HG03460 (cell line): Measurements from ENCODE around the gene DHRS11.

Experiments used
- ATAC-seq: cut with Tn5 transposase; IDR thresholded peaks from one replicate; pipeline ENCODE4 v1.9.1; 2021; ENCODE audit not compliant: unreplicated experiment

The DHRS11 gene

GRCh38 chr17:36613155-36613554 lies 21.5 kb downstream of the DHRS11 start:
- no peak for ATAC-seq

DNA sequence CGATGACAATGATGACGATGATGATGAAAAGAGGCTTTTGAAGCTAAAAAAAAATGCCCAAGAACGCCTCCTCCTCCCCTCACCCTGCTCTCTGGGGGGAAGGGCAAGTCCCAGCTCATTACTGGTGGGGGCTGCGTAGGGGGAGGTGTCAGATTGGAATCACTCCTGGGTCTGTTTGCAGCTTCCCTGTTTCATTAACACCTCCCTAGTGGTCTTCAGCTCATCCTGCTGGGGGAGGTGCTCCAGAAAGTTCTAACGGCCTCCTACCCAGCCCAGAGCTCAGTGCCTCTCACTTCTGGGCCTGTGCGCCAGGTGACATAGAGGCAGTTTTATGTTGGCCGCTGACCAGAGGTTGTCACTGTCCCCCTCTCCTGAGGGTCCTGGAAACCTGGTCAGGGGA lies 22.4 kb downstream of the DHRS11 start:
- ATAC-seq, result no peak

DNA sequence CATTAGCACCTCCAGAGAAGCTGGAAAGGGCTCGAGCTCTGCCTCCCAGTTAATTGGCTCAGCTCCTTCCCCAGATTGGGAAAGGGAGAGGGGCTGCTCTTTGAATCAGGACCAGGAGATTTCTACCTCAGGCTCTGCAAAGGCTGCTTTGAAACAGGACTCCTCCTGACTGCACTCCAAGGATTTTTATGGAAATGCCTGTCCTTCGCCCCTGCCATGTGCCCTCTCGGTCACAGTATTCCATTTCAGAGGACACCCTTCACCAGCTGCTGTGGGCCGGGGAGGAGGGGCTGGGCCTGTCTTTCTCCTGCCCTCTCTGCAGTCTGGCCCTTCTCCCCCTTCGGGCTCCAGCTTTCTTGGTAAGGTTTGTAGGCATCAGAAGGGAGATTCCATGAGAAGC lies 23.3 kb downstream of the DHRS11 start:
- no peak for ATAC-seq

- ATAC-seq, result no peak
Measured at GRCh38 chr17:36616061-36617029, 24.7 kb downstream of the DHRS11 start.

DNA sequence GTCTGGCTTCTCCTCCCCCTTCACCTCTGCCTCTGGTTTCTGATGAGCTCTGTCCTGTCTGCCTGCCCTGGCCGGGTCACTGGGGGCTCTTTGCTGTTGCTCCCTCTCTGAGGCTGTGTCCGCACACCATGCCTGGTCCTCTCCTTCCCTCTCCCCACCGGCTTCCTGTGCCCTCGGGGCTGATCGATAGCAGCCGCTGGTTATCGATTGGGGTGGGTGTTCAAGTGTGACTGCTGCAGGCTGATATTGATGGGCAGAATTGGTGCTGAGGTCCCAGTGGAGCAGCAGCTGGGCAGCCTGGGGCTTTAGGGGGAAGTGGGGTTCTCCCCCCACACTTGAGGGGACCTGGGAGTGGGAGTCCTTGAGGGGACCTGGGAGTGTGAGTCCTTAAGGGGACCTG lies 26.1 kb downstream of the DHRS11 start:
- no peak for ATAC-seq

DNA sequence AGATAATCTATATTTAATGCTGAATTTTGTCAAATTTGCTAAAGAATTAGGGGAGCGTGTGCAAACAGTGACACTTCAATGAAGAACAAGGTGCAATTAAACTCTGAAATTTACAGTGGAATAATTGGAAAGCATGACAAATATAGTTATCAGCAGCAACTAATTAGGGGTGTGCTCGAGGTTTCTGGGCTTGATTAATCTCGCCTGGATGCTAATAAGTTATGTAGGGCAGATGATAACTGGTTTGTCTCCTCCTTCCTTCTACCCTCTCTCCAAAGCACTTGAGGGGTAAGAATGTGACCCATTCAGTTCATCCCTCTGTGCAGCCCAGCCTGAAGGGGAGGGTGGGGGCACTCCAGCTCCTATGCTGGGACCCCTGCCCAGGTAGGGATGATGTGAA lies 31.6 kb downstream of the DHRS11 start:
- no peak for ATAC-seq

DNA sequence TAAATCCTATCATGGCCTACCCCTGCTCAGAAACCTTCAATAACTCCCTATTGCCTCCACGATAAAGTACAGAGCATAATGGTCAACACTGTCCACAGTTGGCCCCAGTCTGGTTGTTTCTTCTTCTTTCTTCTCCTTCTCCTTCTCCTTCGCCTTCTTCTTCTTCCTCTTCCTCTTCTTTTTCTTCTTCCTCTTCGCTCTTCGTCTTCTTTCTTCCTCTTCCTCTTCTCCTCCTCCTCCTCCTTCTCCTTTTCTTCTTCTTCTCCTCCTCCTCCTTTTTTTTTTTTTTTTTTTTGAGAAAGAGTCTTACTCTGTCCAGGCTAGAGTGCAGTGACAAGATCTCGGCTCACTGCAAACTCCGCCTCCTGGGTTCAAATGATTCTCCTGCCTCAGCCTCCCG lies 33.5 kb downstream of the DHRS11 start:
- no peak for ATAC-seq

DNA sequence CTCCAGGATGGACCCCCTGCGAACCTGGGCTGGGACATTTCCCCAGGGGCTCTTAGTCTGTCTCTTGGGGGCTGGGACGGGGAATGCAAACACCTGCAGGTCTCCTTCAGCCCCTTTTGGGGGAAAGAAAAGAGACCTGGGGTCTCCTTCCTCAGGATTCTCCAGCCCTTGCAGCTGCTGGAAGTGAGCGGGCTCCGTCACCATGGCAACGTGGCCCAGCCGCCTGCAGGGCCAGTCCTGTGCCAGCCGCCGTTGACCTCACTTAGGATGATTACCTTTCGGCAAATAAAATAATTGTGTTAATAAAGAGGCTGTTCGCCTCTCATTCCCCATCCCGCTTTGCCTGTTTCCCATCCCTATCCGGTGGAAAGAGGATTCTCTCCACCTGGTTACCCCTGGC lies 35.4 kb downstream of the DHRS11 start:
- ATAC-seq, result no peak

GRCh38 chr17:36628576-36628975 lies 36.9 kb downstream of the DHRS11 start:
- ATAC-seq, result no peak

GRCh38 chr17:36629252-36629847 lies 37.7 kb downstream of the DHRS11 start:
- no peak for ATAC-seq

GRCh38 chr17:36629970-36630502 lies 38.4 kb downstream of the DHRS11 start:
- no peak for ATAC-seq

- no peak for ATAC-seq
Measured at GRCh38 chr17:36631022-36631421, 39.3 kb downstream of the DHRS11 start.

DNA sequence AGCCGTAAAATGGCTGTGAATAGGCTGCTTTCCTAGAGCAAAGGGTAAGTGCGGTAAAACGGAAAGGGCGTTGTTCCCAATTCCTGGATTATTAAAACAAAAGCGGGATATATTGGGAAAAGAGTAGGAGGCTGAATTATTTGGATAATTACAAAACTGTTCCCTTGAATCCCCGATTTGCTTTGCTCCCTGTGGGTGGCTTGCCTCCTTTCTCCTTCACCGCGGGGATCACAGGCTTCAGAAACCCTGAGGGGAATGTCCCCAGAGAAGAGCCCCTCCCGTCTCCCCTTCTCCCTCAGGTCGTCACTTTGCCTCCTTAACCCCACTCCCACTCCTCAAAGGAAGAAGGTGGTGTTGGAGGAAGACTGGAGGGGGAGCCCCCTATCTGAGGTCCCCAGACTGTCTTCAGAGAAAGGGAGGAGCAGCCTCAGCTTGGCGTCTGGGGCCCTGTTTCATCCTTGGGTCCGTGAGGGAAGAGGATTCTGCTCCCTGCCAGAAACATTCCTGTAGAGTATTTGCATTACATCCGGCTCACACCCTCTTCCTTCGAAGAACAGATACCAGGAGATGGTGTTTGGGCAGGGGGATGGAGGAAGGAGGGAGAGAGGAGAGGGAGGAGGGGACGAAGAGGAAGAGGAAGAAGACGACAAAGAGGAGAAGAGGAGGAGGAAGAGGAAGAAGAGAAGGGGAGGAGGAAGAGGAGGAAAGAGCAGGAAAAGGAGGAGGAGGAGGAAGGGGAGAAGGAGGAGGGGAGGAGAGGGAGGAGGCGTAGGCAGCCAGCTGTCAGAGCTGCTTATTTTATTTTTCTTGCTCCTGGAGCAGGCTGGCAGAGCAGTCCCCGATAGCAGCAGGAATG lies 41.5 kb downstream of the DHRS11 start:
- ATAC-seq, result no peak

GRCh38 chr17:36640346-36640745 lies 48.7 kb downstream of the DHRS11 start:
- no peak for ATAC-seq

GRCh38 chr17:36640836-36641235 lies 49.2 kb downstream of the DHRS11 start:
- no peak for ATAC-seq

GRCh38 chr17:36641331-36641876 lies 49.7 kb downstream of the DHRS11 start:
- no peak for ATAC-seq

GRCh38 chr17:36641877-36642845 lies 50.5 kb downstream of the DHRS11 start:
- no peak for ATAC-seq

DNA sequence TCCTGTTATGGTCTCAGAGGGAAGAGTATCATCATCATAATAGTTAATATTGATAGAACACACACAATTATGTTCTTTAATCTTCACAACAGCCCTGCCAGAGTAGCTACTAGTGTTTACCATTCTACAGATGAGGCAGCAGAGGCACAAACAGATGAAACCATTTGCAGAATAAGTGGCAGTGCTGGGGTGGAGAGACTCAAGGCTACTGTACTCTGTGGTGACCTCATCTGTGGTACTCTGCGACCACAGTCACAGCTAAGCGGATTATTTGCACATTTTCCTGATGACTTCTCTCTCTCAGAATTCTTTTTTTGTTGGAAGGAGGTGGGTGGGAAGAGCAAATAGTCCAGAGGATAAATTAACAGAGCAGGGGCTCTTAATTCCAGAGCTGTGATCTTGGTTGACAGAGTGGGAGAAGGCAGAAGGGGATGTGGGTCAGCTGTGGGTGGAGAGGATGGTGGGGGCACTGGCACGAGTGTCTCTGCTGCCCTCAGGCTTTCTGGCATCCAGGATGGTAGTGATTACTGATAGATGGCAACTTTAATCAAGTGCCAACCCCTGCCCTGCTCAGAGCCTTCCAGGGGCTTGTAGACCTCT lies 51.5 kb downstream of the DHRS11 start:
- no peak for ATAC-seq

GRCh38 chr17:36645422-36645821 lies 53.7 kb downstream of the DHRS11 start:
- no peak for ATAC-seq
